Measurements from ENCODE around the gene MIGA2. TPM values are rescaled to one million over a fixed set of nuclear protein-coding genes. Genes with fewer than 3 reads are reported as not detected.
"Not testable (repeated sequence)": the region's sequence is repeated elsewhere in the genome, so short reads cannot be mapped to it uniquely, and the experiment has no call there.

Gene MIGA2
- total and polyA plus RNA-seq, 2 donors = 14.4 to 43.0 TPM

DNA sequence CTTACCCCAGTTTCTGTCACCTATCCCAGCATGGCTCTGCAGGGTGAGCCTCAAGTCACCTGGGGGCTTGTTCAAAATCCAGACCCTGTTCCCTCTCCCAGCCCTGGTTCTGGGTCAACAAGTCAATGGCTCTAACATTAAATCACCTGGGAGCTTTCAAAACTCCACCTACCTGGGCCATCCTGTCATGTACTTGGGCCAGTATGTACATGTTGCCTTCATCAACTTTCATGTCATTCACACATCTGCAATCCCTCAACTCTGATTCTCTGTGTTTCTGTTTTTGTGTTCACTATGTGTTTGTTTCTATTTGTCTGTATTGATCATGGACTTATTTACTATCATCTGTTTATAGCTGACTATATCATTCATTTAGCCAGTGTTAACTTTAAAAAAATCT is 6.2 kb upstream of the MIGA2 start:
- H3K4me3 ChIP-seq (ENCODE audit: low read length in 2 of 2) = no peak overlapping the region
- H3K36me3 ChIP-seq (ENCODE audit: control insufficient read depth in 2 of 2, insufficient read depth in 2 of 2, low read length in 1 of 2) = no peaks in the 10 kb centered on the region
- H3K4me1 ChIP-seq (ENCODE audit: control insufficient read depth in 2 of 2, insufficient read depth in 2 of 2, low read length in 2 of 2) = peaks cover 13 to 34% of the 10 kb centered on the region in 2 donors
- no peaks in the 10 kb centered on the region for H3K27me3 ChIP-seq (ENCODE audit: control insufficient read depth in 2 of 2, insufficient read depth in 1 of 2, low read length in 1 of 2)
- no peak for DNase-seq (ENCODE audit: low read depth in 6 of 9, low spot score in 9 of 9)
- no peaks in the 10 kb centered on the region for H3K9me3 ChIP-seq (ENCODE audit: control insufficient read depth in 2 of 2, insufficient read depth in 1 of 2, low read length in 1 of 2)
- no peak overlapping the region for H3K27ac ChIP-seq (ENCODE audit: low read depth in 1 of 2, low read length in 1 of 2)

DNA sequence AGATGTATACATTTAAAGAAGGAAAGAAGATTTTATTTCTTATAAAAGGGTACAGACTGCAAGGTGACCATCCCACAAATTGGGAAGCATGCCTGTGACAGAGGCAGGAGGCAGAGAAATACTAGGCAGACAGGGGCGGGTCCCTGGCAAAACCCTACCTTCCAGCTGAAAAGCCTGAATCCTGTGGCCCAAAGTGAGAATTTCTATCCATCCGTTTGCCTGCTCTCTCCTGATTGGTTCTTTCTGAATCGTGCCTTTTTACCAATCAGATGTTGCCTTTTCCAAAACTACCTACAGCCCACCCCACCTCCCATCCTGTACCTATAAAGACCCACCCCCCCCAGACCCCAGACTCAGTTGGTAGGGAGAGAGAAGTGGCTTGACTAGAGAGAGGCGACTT is 4.9 kb upstream of the MIGA2 start:
- no peak overlapping the region for H3K4me3 ChIP-seq (ENCODE audit: low read length in 2 of 2)
- no peaks in the 10 kb centered on the region for H3K27me3 ChIP-seq (ENCODE audit: control insufficient read depth in 2 of 2, insufficient read depth in 1 of 2, low read length in 1 of 2)

DNA sequence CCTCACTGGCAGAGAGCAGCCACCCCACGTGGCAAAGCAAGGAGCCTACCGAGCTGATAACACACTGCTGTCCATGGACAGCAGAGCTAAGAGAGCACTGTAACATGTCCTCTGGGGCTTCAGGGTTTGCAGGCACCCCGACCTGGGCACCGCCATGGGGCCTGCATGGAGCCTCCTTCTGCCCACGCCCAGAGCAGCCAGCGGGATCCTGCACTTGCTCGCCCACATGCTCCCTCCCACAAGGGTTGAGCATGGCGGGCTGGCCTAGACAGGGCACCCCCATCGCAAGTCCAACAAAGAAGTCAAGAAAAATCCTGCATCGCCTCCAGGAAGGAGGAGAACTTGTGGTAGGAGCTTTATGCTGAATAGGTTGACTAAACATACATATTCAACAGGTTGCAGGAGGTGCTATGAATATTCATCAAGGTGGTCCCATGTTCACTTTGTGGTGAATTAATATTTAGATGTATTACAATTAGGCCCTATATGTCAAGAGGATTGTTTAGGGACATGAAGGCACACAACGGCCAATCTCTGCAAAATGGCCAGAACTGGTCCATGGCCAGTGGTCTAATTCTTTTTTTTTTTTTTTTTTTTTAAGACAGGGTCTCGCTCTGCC is 3.8 kb upstream of the MIGA2 start:
- H3K27ac ChIP-seq (ENCODE audit: low read depth in 1 of 2, low read length in 1 of 2) = no peak overlapping the region
- H3K4me3 ChIP-seq (ENCODE audit: low read length in 2 of 2) = no peak overlapping the region
- no peak for DNase-seq (ENCODE audit: low read depth in 6 of 9, low spot score in 9 of 9)
- no peaks in the 10 kb centered on the region for H3K27me3 ChIP-seq (ENCODE audit: control insufficient read depth in 2 of 2, insufficient read depth in 1 of 2, low read length in 1 of 2)
- WGBS = 98% methylated on average over 12 of the region's 12 CpGs
- peaks cover 9 to 30% of the 10 kb centered on the region in 2 donors for H3K4me1 ChIP-seq (ENCODE audit: control insufficient read depth in 2 of 2, insufficient read depth in 2 of 2, low read length in 2 of 2)
- H3K9me3 ChIP-seq (ENCODE audit: control insufficient read depth in 2 of 2, insufficient read depth in 1 of 2, low read length in 1 of 2) = no peaks in the 10 kb centered on the region
- H3K36me3 ChIP-seq (ENCODE audit: control insufficient read depth in 2 of 2, insufficient read depth in 2 of 2, low read length in 1 of 2) = no peaks in the 10 kb centered on the region

More for the DNA sequence above, 4.9 kb upstream of the MIGA2 start:
- Histone ChIP-seq H3K4me1 (ENCODE audit: control insufficient read depth in 2 of 2, insufficient read depth in 2 of 2, low read length in 2 of 2) (peaks cover 12 to 33% of the 10 kb centered on the region in 2 donors), H3K36me3 (ENCODE audit: control insufficient read depth in 2 of 2, insufficient read depth in 2 of 2, low read length in 1 of 2) (no peaks in the 10 kb centered on the region), H3K9me3 (ENCODE audit: control insufficient read depth in 2 of 2, insufficient read depth in 1 of 2, low read length in 1 of 2) (no peaks in the 10 kb centered on the region), H3K27ac (ENCODE audit: low read depth in 1 of 2, low read length in 1 of 2) (no peak overlapping the region)
- no peak for DNase-seq (ENCODE audit: low read depth in 6 of 9, low spot score in 9 of 9)
- WGBS = 89% methylated on average over 4 of the region's 4 CpGs

DNA sequence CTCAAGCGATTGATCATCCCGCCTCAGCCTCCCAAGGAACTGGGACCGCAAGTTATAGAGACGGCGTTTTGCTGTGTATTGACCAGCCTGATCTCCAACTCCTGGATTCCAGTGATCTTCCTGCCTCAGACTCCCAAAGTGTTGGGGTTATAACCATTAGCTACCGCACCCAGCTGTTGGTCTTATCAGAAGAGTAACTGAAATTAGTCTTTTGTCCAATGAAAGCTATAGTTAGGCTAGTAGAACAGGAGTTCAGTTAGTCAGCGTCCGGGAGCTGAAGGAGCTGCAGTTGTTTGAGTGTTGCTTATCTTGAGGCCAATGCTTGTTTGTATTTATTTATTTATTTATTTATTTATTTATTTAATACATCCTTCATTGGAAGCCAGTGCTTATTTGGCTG is 3.2 kb upstream of the MIGA2 start:
- no peaks in the 10 kb centered on the region for H3K9me3 ChIP-seq (ENCODE audit: control insufficient read depth in 2 of 2, insufficient read depth in 1 of 2, low read length in 1 of 2)
- no peak overlapping the region for H3K27ac ChIP-seq (ENCODE audit: low read depth in 1 of 2, low read length in 1 of 2)
- 97% methylated on average over 8 of the region's 8 CpGs for WGBS
- H3K27me3 ChIP-seq (ENCODE audit: control insufficient read depth in 2 of 2, insufficient read depth in 1 of 2, low read length in 1 of 2) = no peaks in the 10 kb centered on the region
- H3K36me3 ChIP-seq (ENCODE audit: control insufficient read depth in 2 of 2, insufficient read depth in 2 of 2, low read length in 1 of 2) = no peaks in the 10 kb centered on the region
- no peak for DNase-seq (ENCODE audit: low read depth in 6 of 9, low spot score in 9 of 9)
- H3K4me3 ChIP-seq (ENCODE audit: low read length in 2 of 2) = no peak overlapping the region
- peaks cover 13 to 35% of the 10 kb centered on the region in 2 donors for H3K4me1 ChIP-seq (ENCODE audit: control insufficient read depth in 2 of 2, insufficient read depth in 2 of 2, low read length in 2 of 2)

DNA sequence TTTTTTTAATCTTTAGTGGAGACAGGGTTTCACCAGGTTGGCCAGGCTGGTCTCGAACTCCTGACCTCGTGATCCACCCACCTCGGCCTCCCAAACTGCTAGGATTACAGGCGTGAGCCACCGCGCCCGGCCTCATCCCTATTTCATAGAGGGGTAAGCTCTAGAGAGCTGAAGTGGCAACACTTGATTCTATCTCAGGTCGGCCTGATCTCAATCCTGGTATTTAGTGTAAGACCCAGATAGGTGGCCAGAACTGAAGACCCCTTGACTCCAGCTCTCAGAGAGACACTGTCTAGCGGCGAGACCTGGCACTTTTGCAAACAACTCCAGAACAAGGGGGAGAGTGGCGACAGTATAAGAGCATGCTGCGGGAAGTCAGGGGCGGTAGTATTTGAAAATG is 588 bp upstream of the MIGA2 start:
- not testable (repeated sequence) for H3K9me3 ChIP-seq (ENCODE audit: control insufficient read depth in 2 of 2, insufficient read depth in 1 of 2, low read length in 1 of 2); H3K27me3 ChIP-seq (ENCODE audit: control insufficient read depth in 2 of 2, insufficient read depth in 1 of 2, low read length in 1 of 2); H3K36me3 ChIP-seq (ENCODE audit: control insufficient read depth in 2 of 2, insufficient read depth in 2 of 2, low read length in 1 of 2)
- WGBS = 80% methylated on average over 13 of the region's 13 CpGs
- peak overlapping the region; percentile 15 to 64 for H3K27ac ChIP-seq (ENCODE audit: low read depth in 1 of 2, low read length in 1 of 2)
- peaks cover 14 to 24% of the 10 kb centered on the region in 2 donors for H3K4me1 ChIP-seq (ENCODE audit: control insufficient read depth in 2 of 2, insufficient read depth in 2 of 2, low read length in 2 of 2)
- H3K4me3 ChIP-seq (ENCODE audit: low read length in 2 of 2) = peak overlapping the region; percentile 11 to 95
- DNase-seq (ENCODE audit: low read depth in 6 of 9, low spot score in 9 of 9) = peak in 1 of 9 donors; percentile 22

DNA sequence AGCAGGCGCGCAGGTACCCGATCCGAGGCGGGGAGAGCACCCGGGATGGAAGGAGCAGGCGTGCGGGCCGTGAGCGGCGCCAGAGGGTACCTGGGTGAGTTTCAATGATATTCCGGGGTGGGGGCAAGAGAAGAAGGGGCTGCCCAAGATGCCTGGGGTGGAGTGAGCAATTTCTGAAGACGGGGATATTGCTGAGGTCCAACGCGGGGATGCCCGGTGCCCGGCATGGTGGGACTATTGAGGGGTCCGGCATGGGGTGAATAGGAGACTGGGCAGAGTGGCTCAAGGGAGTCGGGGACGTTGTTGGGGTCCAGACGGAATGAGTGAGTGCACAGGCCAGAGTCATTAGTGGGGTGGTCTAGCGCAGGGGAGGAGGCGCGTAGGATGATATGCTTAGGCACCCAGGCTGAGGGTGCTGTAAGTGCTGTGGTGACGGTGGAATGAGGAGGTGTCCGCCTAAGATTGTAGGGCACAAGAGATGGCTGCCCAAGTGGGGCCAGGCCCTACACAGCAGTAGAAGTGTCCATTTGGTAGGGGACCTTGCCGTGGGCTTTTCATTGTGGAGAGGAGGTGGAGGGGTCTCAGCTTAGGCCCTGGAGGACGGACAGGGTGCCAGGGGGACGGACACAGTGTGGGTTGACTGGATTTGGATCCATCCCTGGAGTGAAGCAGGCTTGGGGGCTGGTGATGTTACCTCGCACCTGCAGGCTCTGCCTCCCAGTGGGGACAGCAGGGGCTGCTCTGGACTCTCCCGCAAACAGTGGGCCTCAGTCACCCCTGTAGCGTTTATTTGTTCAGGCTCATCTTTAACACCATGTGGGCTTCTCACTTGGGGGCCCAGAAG is 719 bp downstream of the MIGA2 start:
- Histone ChIP-seq H3K4me3 (ENCODE audit: low read length in 2 of 2) (peak overlapping the region; percentile 73 to 95), H3K27ac (ENCODE audit: low read depth in 1 of 2, low read length in 1 of 2) (peak overlapping the region in 1 of 2 donors; percentile 58), H3K4me1 (ENCODE audit: control insufficient read depth in 2 of 2, insufficient read depth in 2 of 2, low read length in 2 of 2) (peaks cover 14 to 24% of the 10 kb centered on the region in 2 donors), H3K27me3 (ENCODE audit: control insufficient read depth in 2 of 2, insufficient read depth in 1 of 2, low read length in 1 of 2) (no peaks in the 10 kb centered on the region), H3K9me3 (ENCODE audit: control insufficient read depth in 2 of 2, insufficient read depth in 1 of 2, low read length in 1 of 2) (no peaks in the 10 kb centered on the region), H3K36me3 (ENCODE audit: control insufficient read depth in 2 of 2, insufficient read depth in 2 of 2, low read length in 1 of 2) (peaks cover 13 to 15% of the 10 kb centered on the region in 2 donors)
- 21% methylated on average over 32 of the region's 32 CpGs for WGBS
- no peak for DNase-seq (ENCODE audit: low read depth in 6 of 9, low spot score in 9 of 9)

DNA sequence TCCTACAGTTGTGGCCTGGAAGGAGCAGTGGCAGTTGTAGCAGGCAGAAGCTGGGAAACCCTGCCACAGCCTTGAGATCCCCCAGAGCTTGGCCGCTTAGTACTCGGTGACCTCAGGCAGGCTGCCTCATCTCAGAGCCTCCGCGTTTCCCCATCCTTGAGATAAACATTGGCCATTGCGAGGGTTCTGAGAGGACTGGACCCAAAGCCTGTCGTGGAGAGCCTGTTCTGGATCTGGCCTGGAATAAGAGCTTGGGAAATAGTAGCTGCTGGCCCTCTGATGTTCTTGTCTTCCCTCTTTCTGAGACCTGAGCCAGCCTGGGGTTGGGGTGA is 1.3 kb downstream of the MIGA2 start:
- Histone ChIP-seq H3K4me3 (ENCODE audit: low read length in 2 of 2) (peak overlapping the region in 1 of 2 donors; percentile 95), H3K27ac (ENCODE audit: low read depth in 1 of 2, low read length in 1 of 2) (no peak overlapping the region), H3K36me3 (ENCODE audit: control insufficient read depth in 2 of 2, insufficient read depth in 2 of 2, low read length in 1 of 2) (peaks cover 18 to 21% of the 10 kb centered on the region in 2 donors), H3K4me1 (ENCODE audit: control insufficient read depth in 2 of 2, insufficient read depth in 2 of 2, low read length in 2 of 2) (peaks cover 14 to 24% of the 10 kb centered on the region in 2 donors), H3K27me3 (ENCODE audit: control insufficient read depth in 2 of 2, insufficient read depth in 1 of 2, low read length in 1 of 2) (no peaks in the 10 kb centered on the region), H3K9me3 (ENCODE audit: control insufficient read depth in 2 of 2, insufficient read depth in 1 of 2, low read length in 1 of 2) (no peaks in the 10 kb centered on the region)
- WGBS = 91% methylated on average over 6 of the region's 6 CpGs
- no peak for DNase-seq (ENCODE audit: low read depth in 6 of 9, low spot score in 9 of 9)

DNA sequence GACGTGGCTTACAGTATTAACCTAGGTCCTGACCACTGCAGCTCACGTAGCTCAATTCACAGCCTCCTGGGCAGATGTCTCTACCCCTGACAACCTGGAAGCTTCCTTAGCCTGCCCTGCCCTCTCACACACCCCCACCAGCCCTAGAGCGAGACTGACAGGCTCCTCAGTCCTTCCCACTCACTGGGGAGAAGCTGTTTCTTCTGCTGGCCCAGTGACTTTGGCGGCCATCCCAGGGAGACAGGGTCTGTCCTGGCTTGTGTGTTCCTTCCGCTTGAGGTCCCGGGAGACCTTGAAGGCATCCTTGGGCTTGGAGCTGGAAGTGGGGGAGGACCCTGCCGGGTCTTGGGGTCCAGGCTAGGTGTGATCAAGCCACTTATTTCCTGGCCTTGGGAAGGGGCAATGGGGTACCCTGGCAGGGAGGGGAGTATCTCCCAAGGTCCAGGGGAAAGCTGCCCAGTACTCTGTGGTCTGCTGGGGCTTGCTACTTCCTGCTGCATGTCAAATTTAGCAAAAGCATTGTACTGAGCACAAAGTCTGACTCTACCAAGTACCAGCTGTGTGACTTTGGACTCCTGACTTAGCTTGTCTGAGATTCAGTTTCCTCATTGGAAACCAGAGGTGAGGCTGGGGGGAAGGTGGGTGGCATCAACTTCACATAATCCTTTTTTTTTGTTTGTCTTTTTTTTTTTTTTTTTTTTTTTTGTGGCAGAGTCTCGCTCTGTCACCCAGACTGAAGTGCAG is 1.9 kb downstream of the MIGA2 start:
- Histone ChIP-seq H3K27me3 (ENCODE audit: control insufficient read depth in 2 of 2, insufficient read depth in 1 of 2, low read length in 1 of 2) (no peaks in the 10 kb centered on the region), H3K36me3 (ENCODE audit: control insufficient read depth in 2 of 2, insufficient read depth in 2 of 2, low read length in 1 of 2) (peaks cover 18 to 23% of the 10 kb centered on the region in 2 donors), H3K27ac (ENCODE audit: low read depth in 1 of 2, low read length in 1 of 2) (no peak overlapping the region), H3K9me3 (ENCODE audit: control insufficient read depth in 2 of 2, insufficient read depth in 1 of 2, low read length in 1 of 2) (no peaks in the 10 kb centered on the region), H3K4me1 (ENCODE audit: control insufficient read depth in 2 of 2, insufficient read depth in 2 of 2, low read length in 2 of 2) (peaks cover 14 to 24% of the 10 kb centered on the region in 2 donors), H3K4me3 (ENCODE audit: low read length in 2 of 2) (no peak overlapping the region)
- WGBS = 91% methylated on average over 8 of the region's 8 CpGs
- peak in 1 of 9 donors; percentile 17 for DNase-seq (ENCODE audit: low read depth in 6 of 9, low spot score in 9 of 9)

DNA sequence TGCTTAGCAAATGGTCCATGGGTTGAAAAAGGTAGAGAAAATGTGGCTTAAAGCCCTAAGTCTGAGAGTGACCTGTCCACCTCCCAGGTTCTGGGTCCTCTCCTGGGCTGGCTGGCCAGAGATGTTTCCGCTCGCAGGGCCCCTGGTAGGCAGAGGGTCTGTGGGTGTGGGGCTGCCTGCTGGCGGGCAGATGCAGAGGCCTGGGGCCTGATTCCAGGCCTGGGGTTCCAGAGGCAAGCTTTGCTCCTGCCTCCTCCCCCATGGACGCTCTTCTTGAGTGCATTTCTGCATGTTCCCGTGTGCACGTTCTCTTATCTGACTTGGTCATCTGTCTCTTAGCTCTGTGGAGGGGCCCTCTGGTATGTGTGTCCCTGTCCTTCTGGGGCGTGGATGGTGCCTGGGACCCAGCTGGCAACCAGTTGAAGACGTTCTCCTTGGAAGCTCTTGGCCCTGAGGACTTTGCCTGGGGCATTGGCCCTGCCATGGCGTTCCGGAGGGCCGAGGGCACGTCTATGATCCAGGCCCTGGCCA is 3.8 kb downstream of the MIGA2 start:
- DNase-seq (ENCODE audit: low read depth in 6 of 9, low spot score in 9 of 9) = no peak
- H3K36me3 ChIP-seq (ENCODE audit: control insufficient read depth in 2 of 2, insufficient read depth in 2 of 2, low read length in 1 of 2) = peaks cover 29 to 30% of the 10 kb centered on the region in 2 donors

More for the DNA sequence above, 3.8 kb downstream of the MIGA2 start:
- 96% methylated on average over 12 of the region's 12 CpGs for WGBS
- Histone ChIP-seq H3K9me3 (ENCODE audit: control insufficient read depth in 2 of 2, insufficient read depth in 1 of 2, low read length in 1 of 2) (no peaks in the 10 kb centered on the region), H3K4me1 (ENCODE audit: control insufficient read depth in 2 of 2, insufficient read depth in 2 of 2, low read length in 2 of 2) (peaks cover 14 to 24% of the 10 kb centered on the region in 2 donors), H3K4me3 (ENCODE audit: low read length in 2 of 2) (no peak overlapping the region), H3K27me3 (ENCODE audit: control insufficient read depth in 2 of 2, insufficient read depth in 1 of 2, low read length in 1 of 2) (no peaks in the 10 kb centered on the region), H3K27ac (ENCODE audit: low read depth in 1 of 2, low read length in 1 of 2) (no peak overlapping the region)

Measured in thymus (tissue), 11 donors.